Measurements from ENCODE around the gene LRCH2.

The LRCH2 gene

GRCh38 chrX:115067812-115068211 is 166.1 kb downstream of the LRCH2 start:
- H3K4me3 ChIP-seq (ENCODE audit: low read depth, low read length), result no peak overlapping the region
- no peak for TF ChIP-seq CTCF (IDR thresholded peaks at IDR 0.05; ENCODE audit: borderline replicate concordance, insufficient read depth, low read depth, low read length)

- TF ChIP-seq CTCF (IDR thresholded peaks at IDR 0.05; ENCODE audit: borderline replicate concordance, insufficient read depth, low read depth, low read length), result no peak
These were observed 168.6 kb downstream of the LRCH2 start for GRCh38 chrX:115065304-115065703.

More at GRCh38 chrX:115065304-115065703, 168.6 kb downstream of the LRCH2 start:
- no peak overlapping the region for H3K4me3 ChIP-seq (ENCODE audit: low read depth, low read length)
